Natural killer cell (primary cell): Measurements from ENCODE around the gene KLF3. TPM values are rescaled to one million over a fixed set of nuclear protein-coding genes. Genes with fewer than 3 reads are reported as not detected.

Experiments used
- ATAC-seq, 3 donors: fragments of 150-1000 bp in 2 of 3; fragments of 200-7000 bp in 1 of 3; cut with Tn5 transposase; 1 replicate in 1 of 3; 2 replicates in 2 of 3; pipeline ENCODE4 v1.10.0; 2021; ENCODE audit warnings: mild to moderate bottlenecking in 2 of 3, moderate library complexity in 2 of 3
- DNase-seq, 2 donors: peaks; one replicate each; pipeline versions ENCODE4 v3.0.0 to v3.0.0-alpha.2; 2013 to 2021; ENCODE audit warnings: mixed read lengths in 1 of 2
- H3K27ac ChIP-seq: one replicate; pipeline ENCODE4 v1.5.1; 2013; ENCODE audit warnings: mild to moderate bottlenecking, low read length
- H3K27me3 ChIP-seq: one replicate; pipeline ENCODE4 v1.6.1; 2013; ENCODE audit warnings: low read length; ENCODE audit not compliant: control insufficient read depth, insufficient read depth
- H3K36me3 ChIP-seq: one replicate; pipeline ENCODE4 v1.6.1; 2013; ENCODE audit warnings: low read length; ENCODE audit not compliant: control insufficient read depth, insufficient read depth
- H3K4me1 ChIP-seq: one replicate; pipeline ENCODE4 v1.6.1; 2013; ENCODE audit warnings: low read length; ENCODE audit not compliant: control insufficient read depth, insufficient read depth
- H3K4me3 ChIP-seq: one replicate; pipeline ENCODE4 v1.5.1; 2013; ENCODE audit warnings: low read length
- H3K9me3 ChIP-seq: one replicate; pipeline ENCODE4 v1.6.1; 2013; ENCODE audit warnings: low read length; ENCODE audit not compliant: control insufficient read depth, insufficient read depth
- H3K27ac Mint-ChIP-seq, 2 donors: one replicate each; pipeline ENCODE4 v1.8.0; 2022; ENCODE audit warnings: mild to moderate bottlenecking in 2 of 2, mixed read lengths in 2 of 2, moderate library complexity in 1 of 2
- H3K27me3 Mint-ChIP-seq, 2 donors: one replicate each; pipeline ENCODE4 v1.8.0; 2022; ENCODE audit warnings: low read depth in 2 of 2, mixed read lengths in 2 of 2
- H3K36me3 Mint-ChIP-seq: one replicate; pipeline ENCODE4 v1.8.0; 2022; ENCODE audit warnings: mixed read lengths
- H3K4me1 Mint-ChIP-seq, 2 donors: one replicate each; pipeline ENCODE4 v1.8.0; 2022; ENCODE audit warnings: mixed read lengths in 2 of 2
- H3K4me3 Mint-ChIP-seq: one replicate; pipeline ENCODE4 v1.8.0; 2022; ENCODE audit warnings: mild to moderate bottlenecking, moderate library complexity, mixed read lengths
- H3K9me3 Mint-ChIP-seq, 2 donors: one replicate each; pipeline ENCODE4 v1.8.0; 2022; ENCODE audit warnings: mixed read lengths in 2 of 2
- CTCF ChIP-seq: fragments of 200-600 bp; IDR thresholded peaks from one replicate; pipeline ENCODE4 v1.8.0; 2022; ENCODE audit warnings: antibody characterized with exemption
- WGBS: methylation state at CpG from one replicate; pipeline ENCODE4 v1.1.7; 2013; ENCODE audit warnings: missing lambda C conversion rate; ENCODE audit not compliant: insufficient coverage; 5-methylcytosine and 5-hydroxymethylcytosine counted together
- intact Hi-C: fragments of 100-400 bp; cut with micrococcal nuclease; formaldehyde crosslinking; loops from one replicate; pipeline ENCODE4 v1.14.2; 2022
- total RNA-seq, 4 donors: library from RNA; stranded (reverse); fragments of 120-200 nt in 1 of 4; gene quantifications; one replicate each; pipeline versions ENCODE4 v1.2.3 to v1.2.4, GENCODE V29; 2013 to 2022

KLF3 gene
- total RNA-seq, 3 donors from 2014 or later (not counting 1 experiment from before 2014, with no cell fraction given): 109 to 114 (median 112) TPM

GRCh38 chr4:38665551-38666411 lies 1.8 kb downstream of the KLF3 start:
- WGBS: 17% methylated on average over 4 of the region's 5 CpGs
- Mint-ChIP-seq H3K27ac (peak overlapping the region; percentile 99), H3K4me1 (peaks cover 61 to 66% of the 10 kb centered on the region in 2 donors), H3K9me3 (no peaks in the 10 kb centered on the region), H3K4me3 (peak overlapping the region; percentile 97), H3K27me3 (no peaks in the 10 kb centered on the region), H3K36me3 (no peaks in the 10 kb centered on the region)
- no peaks in the 10 kb centered on the region for H3K36me3 ChIP-seq
- DNase-seq: peak in 1 of 2 donors; percentile 39
- H3K27ac ChIP-seq: peak overlapping the region; percentile 93
- no peak for ATAC-seq
- peak overlapping the region; percentile 85 for H3K4me3 ChIP-seq
- no peaks in the 10 kb centered on the region for H3K9me3 ChIP-seq
- H3K4me1 ChIP-seq: peaks cover 50% of the 10 kb centered on the region
- intact Hi-C loops: loop anchor here (5.0 kb wide), 1 partner anchor 1537 kb away; no protein-coding TSS in a partner anchor
- H3K27me3 ChIP-seq: no peaks in the 10 kb centered on the region
- no peak for TF ChIP-seq CTCF

GRCh38 chr4:38666766-38667084 lies 2.7 kb downstream of the KLF3 start:
- peaks cover 64 to 67% of the 10 kb centered on the region in 2 donors for H3K4me1 Mint-ChIP-seq
- no peak for ATAC-seq
- no peaks in the 10 kb centered on the region for H3K9me3 Mint-ChIP-seq
- H3K27me3 Mint-ChIP-seq: no peaks in the 10 kb centered on the region
- WGBS: 33% methylated on average over 1 of the region's 1 CpG
- no peak for DNase-seq
- no peaks in the 10 kb centered on the region for H3K36me3 ChIP-seq
- TF ChIP-seq CTCF: no peak
- no peaks in the 10 kb centered on the region for H3K36me3 Mint-ChIP-seq
- H3K27me3 ChIP-seq: no peaks in the 10 kb centered on the region
- H3K9me3 ChIP-seq: no peaks in the 10 kb centered on the region
- H3K4me3 Mint-ChIP-seq: peak overlapping the region; percentile 97
- peak overlapping the region; percentile 93 for H3K27ac ChIP-seq
- H3K4me3 ChIP-seq: peak overlapping the region; percentile 85
- peaks cover 53% of the 10 kb centered on the region for H3K4me1 ChIP-seq
- intact Hi-C loops: loop anchor here (1.0 to 5.0 kb wide), 3 partner anchors 9 to 1536 kb away; no protein-coding TSS in a partner anchor
- peak overlapping the region; percentile 99 for H3K27ac Mint-ChIP-seq

- DNase-seq (peak; percentile 61 to 92), ATAC-seq (peak; percentile 48 to 64 (median 49))
- Histone ChIP-seq H3K9me3 (no peaks in the 10 kb centered on the region), H3K4me3 (peak overlapping the region; percentile 85), H3K27ac (peak overlapping the region; percentile 93), H3K4me1 (peaks cover 52% of the 10 kb centered on the region), H3K27me3 (no peaks in the 10 kb centered on the region), H3K36me3 (no peaks in the 10 kb centered on the region)
- Mint-ChIP-seq H3K9me3 (no peaks in the 10 kb centered on the region), H3K27ac (peak overlapping the region; percentile 99), H3K36me3 (no peaks in the 10 kb centered on the region), H3K27me3 (no peaks in the 10 kb centered on the region), H3K4me3 (peak overlapping the region; percentile 97), H3K4me1 (peaks cover 64 to 67% of the 10 kb centered on the region in 2 donors)
- intact Hi-C loops: loop anchor here (1.0 to 5.0 kb wide), 3 partner anchors 8 to 1535 kb away; no protein-coding TSS in a partner anchor
- TF ChIP-seq CTCF: no peak
- WGBS: 7% methylated on average over 11 of the region's 11 CpGs
Observed at GRCh38 chr4:38667085-38667893, 3.3 kb downstream of the KLF3 start.
